Neutrophil (primary cell): ENCODE results near the gene ZNF695.

ENCODE experiments used
- H3K27ac ChIP-seq: fragments of 200-600 bp; sonication (generic); 2 replicates; pipeline ENCODE4 v1.5.1; 2016; ENCODE audit warnings: mild to moderate bottlenecking, moderate library complexity
- H3K27me3 ChIP-seq: fragments of 200-600 bp; sonication (generic); 2 replicates; pipeline ENCODE4 v1.6.0; 2016; ENCODE audit warnings: mild to moderate bottlenecking
- H3K36me3 ChIP-seq: fragments of 200-600 bp; sonication (generic); 2 replicates; pipeline ENCODE4 v1.5.1; 2017
- H3K4me1 ChIP-seq, 2 experiments: fragments of 200-600 bp in 1 of 2; sonication (generic) in 1 of 2; 1 replicate in 1 of 2; 2 replicates in 1 of 2; pipeline versions ENCODE4 v1.5.1 to v1.6.1; 2013 to 2016; ENCODE audit warnings: low read depth in 1 of 2, low read length in 1 of 2, mild to moderate bottlenecking in 1 of 2, moderate library complexity in 1 of 2; ENCODE audit not compliant: control insufficient read depth in 1 of 2, insufficient read depth in 1 of 2
- H3K4me3 ChIP-seq, 2 experiments: fragments of 200-600 bp in 1 of 2; sonication (generic) in 1 of 2; 1 replicate in 1 of 2; 2 replicates in 1 of 2; pipeline ENCODE4 v1.5.1; 2013 to 2016; ENCODE audit warnings: low read depth in 1 of 2, low read length in 1 of 2, mild to moderate bottlenecking in 1 of 2, moderate library complexity in 1 of 2
- H3K9me3 ChIP-seq: fragments of 200-600 bp; sonication (generic); 2 replicates; pipeline ENCODE4 v1.5.1; 2016
- TF ChIP-seq, protein P1 (sequence below): fragments of 200-600 bp; sonication (generic); IDR thresholded peaks from 2 replicates; pipeline ENCODE4 v1.5.1; 2016; ENCODE audit warnings: antibody characterized with exemption

The ZNF695 gene

DNA sequence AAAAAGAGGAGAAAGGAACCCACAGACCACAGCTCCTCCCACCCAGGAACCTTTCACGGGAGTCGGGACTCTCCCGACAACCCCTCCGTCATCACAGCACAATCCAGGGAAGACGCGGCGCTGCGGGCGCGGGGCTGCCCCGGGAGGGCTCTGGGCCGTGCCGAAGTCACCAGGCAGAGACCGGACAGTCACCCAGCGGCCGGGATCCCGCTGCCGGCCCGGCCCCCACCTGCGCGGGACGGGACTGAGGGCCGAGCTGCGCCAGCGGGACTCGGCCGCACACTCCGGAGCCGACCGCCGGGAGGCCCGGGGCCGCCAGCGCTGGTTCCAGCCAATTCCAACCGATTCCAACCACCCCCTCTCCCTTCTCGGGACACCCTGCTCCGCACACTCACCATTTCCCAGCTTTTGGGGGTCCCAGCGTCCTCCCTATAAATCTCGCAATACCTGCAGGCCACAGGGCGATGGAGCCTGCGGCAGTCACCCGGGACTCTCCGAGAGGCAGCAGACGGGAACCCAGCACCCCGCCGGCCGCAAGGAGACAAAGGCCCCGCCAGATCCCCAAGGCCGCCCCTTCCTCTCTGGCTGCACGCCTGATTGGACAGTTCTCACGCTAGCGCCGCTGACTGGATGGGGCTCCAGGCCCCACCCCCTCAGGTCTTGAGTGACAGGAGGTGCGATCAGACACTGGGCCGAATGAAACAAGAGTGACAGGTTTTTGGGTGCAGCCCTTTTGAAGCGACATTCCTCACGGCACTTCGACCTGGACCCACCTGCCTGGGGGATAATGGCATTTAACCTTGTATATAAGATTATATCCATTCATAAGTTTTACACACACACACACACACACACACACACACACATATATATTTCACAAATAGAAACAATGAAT, at the start of gene ZNF695:
TSS of gene ZNF695 (minus strand) at position 547 of the 895 bp plus-strand sequence. CDS start at position 398, 149 bp downstream.
- H3K9me3 ChIP-seq = peaks cover 6% of the 10 kb centered on the region

DNA sequence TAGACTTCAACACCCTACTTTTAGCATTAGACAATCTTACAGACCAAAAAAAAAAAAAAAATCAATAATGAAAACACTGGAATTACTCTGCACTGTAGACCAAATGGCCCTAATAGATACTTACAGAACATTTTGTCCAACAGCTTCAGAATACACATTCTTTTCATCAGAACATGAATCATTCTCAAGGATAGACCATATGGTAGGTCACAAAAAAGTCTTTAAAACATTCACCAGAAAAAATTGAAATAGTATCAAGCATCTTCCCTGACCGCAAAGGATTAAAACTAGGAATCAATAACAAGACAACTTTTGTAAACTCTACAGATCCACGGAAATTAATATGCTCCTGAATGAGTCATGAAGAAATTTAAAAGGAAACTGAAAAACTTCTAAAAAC, 48.2 kb upstream of the ZNF695 start:
- Histone ChIP-seq H3K4me1 (no peaks in the 10 kb centered on the region), H3K36me3 (no peaks in the 10 kb centered on the region), H3K27me3 (no peaks in the 10 kb centered on the region), H3K4me3 (no peak overlapping the region), H3K9me3 (peaks cover 18% of the 10 kb centered on the region), H3K27ac (no peak overlapping the region)
- TF ChIP-seq, protein P1, sequence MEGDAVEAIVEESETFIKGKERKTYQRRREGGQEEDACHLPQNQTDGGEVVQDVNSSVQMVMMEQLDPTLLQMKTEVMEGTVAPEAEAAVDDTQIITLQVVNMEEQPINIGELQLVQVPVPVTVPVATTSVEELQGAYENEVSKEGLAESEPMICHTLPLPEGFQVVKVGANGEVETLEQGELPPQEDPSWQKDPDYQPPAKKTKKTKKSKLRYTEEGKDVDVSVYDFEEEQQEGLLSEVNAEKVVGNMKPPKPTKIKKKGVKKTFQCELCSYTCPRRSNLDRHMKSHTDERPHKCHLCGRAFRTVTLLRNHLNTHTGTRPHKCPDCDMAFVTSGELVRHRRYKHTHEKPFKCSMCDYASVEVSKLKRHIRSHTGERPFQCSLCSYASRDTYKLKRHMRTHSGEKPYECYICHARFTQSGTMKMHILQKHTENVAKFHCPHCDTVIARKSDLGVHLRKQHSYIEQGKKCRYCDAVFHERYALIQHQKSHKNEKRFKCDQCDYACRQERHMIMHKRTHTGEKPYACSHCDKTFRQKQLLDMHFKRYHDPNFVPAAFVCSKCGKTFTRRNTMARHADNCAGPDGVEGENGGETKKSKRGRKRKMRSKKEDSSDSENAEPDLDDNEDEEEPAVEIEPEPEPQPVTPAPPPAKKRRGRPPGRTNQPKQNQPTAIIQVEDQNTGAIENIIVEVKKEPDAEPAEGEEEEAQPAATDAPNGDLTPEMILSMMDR = no peak

More for the DNA sequence above, at the start of gene ZNF695:
- Histone ChIP-seq H3K4me3 (peak within 1 kb of the TSS; percentile 58 to 59), H3K36me3 (no peaks in the 10 kb centered on the region), H3K27ac (no peak within 1 kb of the TSS), H3K27me3 (peaks cover 29% of the 10 kb centered on the region), H3K4me1 (peaks cover 11 to 16% of the 10 kb centered on the region in 2 experiments)
- TF ChIP-seq, protein P1 = no peak

DNA sequence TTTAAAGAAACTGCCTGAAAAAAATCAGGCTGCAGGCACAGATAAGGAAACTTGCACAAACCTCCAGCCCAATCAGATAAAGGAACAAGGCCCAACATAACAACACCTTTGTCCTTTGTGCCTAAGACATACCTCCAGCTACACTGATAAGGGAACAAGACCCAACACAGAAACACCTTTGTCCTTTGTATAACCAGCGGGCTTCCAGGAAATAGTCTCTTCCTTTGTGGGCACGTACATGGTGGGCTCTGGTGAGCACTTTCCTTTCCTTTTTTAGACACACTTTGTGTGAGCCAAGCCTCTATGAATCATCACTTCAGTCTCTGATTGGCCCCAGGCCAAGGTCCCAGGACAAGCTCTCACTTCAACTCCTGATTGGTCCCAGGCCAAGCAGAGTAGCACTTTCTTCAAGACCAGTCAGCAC, 47.1 kb upstream of the ZNF695 start:
- H3K27me3 ChIP-seq = no peaks in the 10 kb centered on the region
- no peak overlapping the region for H3K27ac ChIP-seq
- TF ChIP-seq, protein P1 = no peak
- H3K9me3 ChIP-seq = peaks cover 18% of the 10 kb centered on the region
- H3K36me3 ChIP-seq = no peaks in the 10 kb centered on the region
- no peak overlapping the region for H3K4me3 ChIP-seq
- no peaks in the 10 kb centered on the region for H3K4me1 ChIP-seq

DNA sequence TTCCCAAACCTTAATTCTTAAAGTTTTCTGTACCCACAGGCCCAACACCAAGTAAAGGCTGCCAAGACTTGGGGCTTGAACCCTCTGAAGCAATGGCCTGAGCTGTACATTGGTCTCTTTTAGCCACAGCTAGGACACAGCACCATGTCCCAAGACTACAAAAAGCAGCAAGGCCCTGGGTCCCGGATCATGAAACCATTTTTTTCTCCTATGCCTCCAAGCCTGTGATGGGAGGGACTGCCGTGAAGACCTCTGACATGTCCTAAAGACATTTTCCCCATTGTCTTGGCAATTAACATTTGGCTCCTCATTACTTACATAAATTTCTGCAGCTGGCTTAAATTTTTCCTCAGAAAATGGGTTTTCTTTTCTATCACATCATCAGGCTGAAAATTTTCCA, 39.8 kb upstream of the ZNF695 start:
- Histone ChIP-seq H3K27me3 (no peaks in the 10 kb centered on the region), H3K27ac (no peak overlapping the region), H3K9me3 (peaks cover 22% of the 10 kb centered on the region), H3K4me1 (no peaks in the 10 kb centered on the region), H3K4me3 (no peak overlapping the region), H3K36me3 (no peaks in the 10 kb centered on the region)
- TF ChIP-seq, protein P1 = no peak

DNA sequence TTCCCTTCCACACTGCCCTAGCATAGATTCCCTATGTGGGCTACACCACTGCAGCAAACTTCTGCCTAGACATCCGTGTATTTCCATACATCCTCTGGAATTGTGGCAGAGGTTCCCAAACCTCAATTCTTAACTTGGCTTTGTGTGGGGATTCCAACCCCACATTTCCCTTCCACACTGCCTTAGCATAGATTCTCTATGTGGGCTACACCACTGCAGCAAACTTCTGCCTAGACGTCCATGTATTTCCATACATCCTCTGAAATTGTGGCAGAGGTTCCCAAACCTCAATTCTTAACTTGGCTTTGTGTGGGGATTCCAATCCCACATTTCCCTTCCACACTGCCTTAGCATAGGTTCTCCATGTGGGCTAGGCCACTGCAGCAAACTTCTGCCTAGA, 39.4 kb upstream of the ZNF695 start:
- no peaks in the 10 kb centered on the region for H3K27me3 ChIP-seq
- H3K4me1 ChIP-seq = no peaks in the 10 kb centered on the region
- H3K36me3 ChIP-seq = no peaks in the 10 kb centered on the region
- TF ChIP-seq, protein P1 = no peak
- H3K9me3 ChIP-seq = peaks cover 21% of the 10 kb centered on the region
- H3K27ac ChIP-seq = no peak overlapping the region
- no peak overlapping the region for H3K4me3 ChIP-seq
